ENCODE measurements around the gene KRTAP4-9. TPM values are rescaled to one million over a fixed set of nuclear protein-coding genes. Genes with fewer than 3 reads are reported as not detected.
"Not testable (repeated sequence)": the region's sequence is repeated elsewhere in the genome, so short reads cannot be mapped to it uniquely, and the experiment has no call there.

The KRTAP4-9 gene
- total RNA-seq, 1 experiment from 2014 or later: not detected

DNA sequence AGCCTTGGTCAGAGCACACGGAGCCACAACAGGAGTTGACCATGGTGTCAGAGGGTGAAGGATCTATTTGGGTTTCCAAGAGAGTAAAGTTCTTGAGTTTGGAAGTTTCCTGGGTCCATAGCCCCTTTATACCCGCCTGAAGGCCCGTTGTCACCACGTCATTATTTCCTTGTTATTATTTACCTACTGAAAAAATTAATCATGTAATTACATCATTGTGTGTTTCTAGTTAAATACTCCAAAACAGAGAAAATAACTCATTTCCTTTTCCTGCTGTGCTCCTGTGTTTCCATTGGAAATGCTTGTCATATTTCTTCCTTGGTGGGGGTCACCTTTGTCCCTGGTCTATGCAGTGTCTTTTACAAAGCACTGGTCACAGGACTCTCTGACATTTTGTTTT lies 7.1 kb upstream of the KRTAP4-9 start, which contains the start of gene KRTAP4-8:
Gene KRTAP4-8, minus strand, starts transcription at position 101 of the 400 bp plus-strand sequence. Its CDS starts 58 bp downstream, at position 43.
- no peak for DNase-seq (ENCODE audit: low spot score)

DNA sequence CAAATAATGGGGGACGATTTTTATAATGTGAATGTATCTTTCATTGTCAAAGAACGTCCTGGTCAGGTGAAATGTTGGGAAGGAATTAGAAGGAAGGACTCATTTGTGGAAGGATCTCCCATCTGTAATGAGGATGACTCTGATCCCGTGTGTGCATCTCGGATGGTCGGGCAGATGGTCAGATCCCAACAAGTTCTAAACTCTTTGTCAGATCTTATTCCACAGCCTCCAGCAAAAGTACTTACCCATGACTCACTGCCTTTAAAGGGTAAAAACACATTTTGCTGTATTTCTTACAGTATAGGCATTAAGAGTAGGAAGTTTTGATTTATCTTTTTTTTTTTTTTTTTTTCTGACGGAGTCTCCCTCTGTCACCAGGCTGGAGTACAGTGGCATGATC lies 6.7 kb upstream of the KRTAP4-9 start:
- peak; percentile 46 for DNase-seq (ENCODE audit: low spot score)

DNA sequence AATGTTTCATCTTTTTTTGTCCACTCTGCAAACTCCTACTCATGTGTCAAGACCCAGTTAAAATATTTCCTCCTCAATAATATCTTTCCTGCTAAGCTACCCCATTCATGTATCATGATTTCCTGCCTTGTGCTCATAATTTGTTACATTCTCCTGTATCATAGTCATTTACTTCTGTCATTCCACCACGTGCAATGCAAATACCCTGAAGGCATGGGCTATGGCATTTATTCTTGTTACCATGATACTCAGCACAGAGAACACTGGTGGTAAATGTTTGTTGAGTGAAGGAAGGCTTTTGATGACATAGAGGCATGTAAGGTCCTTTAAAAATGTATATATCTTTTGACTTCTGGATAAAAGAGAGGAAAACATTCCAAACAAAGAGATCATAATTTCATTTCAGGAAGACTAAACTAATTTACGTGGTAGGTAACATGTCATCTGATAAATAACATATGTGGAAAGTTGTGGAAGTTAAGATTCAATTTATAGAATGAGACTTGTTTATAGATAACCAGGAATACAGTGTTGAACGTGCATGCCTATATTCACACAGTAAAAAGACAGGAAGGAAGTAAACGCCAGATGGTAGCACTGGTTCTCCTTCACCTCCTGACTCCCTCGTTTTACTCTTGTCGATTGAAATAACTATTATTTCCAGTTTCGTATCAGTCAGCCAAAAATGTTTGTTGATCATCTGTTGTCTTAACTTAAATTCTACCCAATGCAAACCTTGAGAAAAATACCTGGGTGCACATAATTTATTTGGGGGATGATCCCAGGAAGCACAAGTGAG lies 5.3 kb upstream of the KRTAP4-9 start:
- DNase-seq (ENCODE audit: low spot score): peak; percentile 67

DNA sequence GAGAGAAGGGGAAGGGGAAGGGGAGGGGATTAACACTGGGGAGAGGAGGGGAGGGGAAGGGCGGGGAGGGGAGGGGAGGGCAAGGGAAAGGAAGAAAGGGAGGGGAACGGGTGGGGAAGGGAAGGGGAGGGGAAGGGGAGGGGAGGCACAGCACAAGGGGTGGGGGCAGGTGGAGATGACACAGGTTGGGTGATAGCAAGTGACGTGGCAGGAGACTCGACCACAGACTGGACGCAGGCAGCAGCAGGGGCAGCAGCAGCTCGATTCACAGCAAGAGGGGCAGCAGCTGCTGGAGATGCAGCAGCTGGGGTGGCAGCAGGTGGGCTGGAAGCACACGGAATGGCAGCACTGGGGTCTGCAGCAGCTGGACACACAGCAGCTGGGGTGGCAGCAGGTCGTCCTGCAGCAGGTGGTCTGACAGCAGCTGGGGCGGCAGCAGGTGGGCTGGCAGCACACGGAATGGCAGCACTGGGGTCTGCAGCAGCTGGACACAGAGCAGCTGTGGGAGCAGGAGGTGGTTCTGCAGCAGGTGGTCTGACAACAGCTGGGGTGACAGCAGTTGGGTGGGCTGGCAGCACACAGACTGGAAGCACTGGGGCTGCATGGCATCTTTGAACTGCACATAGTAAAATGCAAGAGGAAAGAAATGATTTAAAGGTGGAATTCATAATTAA lies 3.5 kb upstream of the KRTAP4-9 start, which contains the start of gene KRTAP4-16:
Gene KRTAP4-16, minus strand, starts transcription at position 624 of the 674 bp plus-strand sequence. Its CDS starts 0 bp downstream, at position 624.
- peak; percentile 53 for DNase-seq (ENCODE audit: low spot score)

DNA sequence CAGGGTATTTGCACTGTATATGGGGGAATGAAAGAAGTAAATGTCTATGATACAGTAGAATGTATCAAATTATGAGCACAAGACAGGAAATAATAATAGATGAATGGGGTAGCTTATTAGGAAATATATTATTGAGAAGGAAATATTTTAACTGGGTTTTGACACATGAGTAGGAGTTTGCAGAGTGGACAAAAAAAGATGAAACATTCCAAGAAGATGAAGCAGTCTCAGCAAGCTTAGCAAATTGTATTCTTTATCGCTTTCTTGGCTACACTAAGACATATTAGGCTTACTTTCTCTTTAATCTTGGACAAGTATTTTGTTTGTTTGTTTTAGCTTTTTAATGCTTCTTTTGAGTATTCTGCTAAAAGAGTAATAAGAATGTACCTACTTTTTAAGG lies 1.3 kb upstream of the KRTAP4-9 start:
- peak; percentile 28 for DNase-seq (ENCODE audit: low spot score)

DNA sequence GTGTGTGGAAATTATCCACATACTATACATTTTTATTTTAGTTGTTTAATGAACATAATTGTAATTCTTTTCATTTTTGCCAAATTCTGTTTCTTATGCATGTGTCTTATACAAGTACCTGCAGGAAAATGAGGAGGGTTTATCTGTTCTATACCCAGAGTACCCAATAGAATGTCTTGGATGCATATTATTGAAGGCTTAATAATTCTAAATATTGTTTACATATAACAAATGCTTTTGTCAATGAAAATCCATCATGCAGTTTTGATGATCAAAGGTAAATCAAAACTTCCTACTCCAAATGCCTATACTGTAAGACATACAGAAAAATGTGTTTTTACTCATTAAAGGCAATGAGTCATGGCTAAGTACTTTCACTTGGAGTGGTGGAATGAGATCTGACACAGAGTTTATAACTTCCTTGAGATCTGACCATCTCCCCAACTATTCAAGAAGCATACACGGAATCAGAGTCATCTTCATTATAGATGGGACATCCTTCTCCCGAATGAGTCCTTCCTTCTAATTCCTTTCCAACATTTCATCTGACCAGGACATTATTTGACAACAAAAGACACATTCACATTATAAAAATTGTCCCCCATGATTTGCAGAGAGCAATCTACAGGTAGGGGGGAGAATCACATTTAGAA lies 677 bp upstream of the KRTAP4-9 start:
- peak; percentile 68 for DNase-seq (ENCODE audit: low spot score)

DNA sequence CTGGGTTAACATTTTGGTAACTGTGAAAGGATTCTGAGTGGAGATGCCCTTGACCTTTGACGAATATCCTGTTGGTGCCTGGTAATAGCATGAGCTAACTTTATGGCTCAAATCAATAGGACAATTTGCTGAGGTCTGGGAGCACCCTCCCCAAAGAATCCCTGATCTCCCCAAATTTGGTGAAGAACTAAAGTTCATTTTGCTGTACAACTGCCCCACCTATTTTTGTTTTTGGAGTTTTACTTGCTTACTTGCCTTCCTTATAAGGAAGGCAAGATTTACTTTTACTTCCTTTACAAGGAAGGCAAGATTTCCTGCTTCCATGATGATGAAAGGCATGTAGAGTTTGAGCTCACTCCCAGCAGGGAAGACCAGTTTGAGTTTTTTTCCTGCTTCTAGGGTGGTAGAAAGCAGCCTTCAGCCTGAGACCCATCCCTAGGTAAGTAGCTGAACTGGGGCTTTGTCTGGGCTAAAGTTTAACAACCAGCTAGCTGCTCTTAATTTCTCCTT lies 2.8 kb downstream of the KRTAP4-9 start:
- DNase-seq (ENCODE audit: low spot score): peak; percentile 31

DNA sequence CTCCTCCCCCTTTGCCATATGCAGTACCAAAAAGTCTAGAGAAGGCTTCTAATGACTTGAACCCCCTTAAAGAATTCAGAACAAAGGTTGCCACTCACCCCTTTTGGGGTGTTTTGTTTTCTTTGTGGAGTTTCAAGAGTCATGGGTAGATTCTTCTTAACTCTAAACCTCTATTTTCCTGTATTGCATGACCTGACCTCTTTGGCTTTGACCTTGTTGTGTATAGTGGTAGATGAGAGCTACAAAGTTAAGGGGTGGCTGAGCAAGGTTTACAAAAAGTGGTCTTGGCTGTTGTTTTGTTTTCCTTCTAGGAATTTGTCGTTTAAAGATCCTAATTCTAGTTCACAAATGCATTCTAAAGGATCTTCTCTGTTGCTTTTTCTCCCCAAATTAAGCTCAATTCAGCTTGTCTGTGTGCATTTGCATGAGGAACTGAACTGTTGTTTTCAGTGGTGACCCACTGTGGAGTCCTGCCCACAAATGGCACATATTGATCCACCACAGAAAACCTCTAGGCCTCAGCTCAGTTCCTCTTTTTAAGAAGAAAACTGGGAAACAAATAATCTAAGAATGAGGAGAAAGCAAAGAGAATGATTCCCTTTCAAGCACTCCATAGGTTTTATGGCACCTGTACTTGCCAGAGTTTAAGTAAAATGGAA lies 3.7 kb downstream of the KRTAP4-9 start:
- DNase-seq (ENCODE audit: low spot score): not testable (repeated sequence)

DNA sequence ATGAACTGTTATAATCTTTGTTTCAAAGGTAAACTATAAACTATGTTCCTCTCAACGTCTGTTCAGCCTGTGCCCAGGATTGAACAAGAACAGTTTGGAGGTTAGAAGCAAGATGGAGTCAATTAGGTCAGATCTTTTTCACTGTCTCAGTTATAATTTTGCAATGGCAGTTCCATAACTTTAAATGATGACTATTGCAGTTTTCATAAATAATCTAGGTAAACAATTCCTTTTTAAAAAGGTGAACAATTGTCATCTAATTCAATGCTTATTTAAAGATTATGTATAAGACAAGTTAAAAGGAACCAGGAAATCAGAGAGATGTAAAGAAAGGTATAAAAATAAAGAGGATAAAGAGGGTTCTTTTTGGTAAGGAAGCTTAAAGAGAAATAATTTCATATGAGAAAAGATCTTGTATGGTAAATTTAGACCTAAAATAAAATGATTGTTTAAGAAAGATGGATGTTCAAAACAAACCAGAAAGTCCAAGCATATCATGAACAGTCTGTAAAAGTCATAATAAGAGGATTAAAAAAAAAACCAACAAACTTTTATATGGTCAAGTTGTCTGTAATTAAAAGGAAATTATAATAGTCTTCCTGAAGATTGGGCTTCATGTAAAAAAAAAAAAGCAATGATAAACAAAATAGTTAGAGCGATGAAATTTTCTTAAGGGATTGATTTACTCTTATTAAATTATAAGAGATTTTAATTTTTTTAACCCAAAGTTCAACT lies 6.1 kb downstream of the KRTAP4-9 start:
- DNase-seq (ENCODE audit: low spot score): no peak

DNA sequence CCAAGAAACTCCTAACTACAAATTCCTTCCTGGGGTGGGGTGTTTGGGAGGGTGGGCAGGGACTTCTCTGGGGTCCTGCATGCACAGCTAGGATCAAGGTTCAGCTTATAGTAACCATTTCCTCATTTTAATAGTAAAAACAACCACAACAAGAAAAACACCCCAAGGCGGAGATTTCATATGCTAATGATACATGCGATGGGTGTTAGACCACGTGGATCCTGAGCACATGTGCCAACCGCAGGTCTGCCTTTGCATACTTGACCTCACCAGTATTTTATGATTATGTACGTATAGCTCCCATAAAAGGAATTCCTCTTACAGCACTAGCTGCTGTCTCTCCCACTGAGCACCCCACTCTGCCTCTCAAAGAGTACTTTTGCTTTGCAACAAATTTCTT lies 11.1 kb downstream of the KRTAP4-9 start:
- no peak for DNase-seq (ENCODE audit: low spot score)

DNA sequence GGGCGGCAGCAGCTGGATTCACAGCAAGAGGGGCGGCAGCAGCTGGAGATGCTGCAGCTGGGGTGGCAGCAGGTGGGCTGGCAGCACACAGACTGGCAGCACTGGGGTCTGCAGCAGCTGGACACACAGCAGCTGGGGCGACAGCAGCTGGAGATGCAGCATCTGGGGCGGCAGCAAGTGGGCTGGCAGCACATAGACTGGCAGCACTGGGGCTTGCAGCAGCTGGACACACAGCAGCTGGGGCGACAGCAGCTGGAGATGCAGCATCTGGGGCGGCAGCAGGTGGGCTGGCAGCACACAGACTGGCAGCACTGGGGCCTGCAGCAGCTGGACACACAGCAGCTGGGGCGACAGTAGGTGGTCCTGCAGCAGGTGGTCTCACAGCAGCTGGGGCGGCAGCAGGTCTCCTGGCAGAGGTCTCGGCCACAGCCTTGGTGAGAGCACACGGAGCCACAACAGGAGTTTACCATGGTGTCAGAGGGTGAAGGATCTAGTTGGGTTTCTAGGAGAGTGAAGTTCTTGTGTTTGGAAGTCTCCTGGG lies 12.7 kb downstream of the KRTAP4-9 start, which contains the start of gene KRTAP4-11:
Gene KRTAP4-11, minus strand, starts transcription at position 528 of the 541 bp plus-strand sequence. Its CDS starts 58 bp downstream, at position 470.
- DNase-seq (ENCODE audit: low spot score): not testable (repeated sequence)

DNA sequence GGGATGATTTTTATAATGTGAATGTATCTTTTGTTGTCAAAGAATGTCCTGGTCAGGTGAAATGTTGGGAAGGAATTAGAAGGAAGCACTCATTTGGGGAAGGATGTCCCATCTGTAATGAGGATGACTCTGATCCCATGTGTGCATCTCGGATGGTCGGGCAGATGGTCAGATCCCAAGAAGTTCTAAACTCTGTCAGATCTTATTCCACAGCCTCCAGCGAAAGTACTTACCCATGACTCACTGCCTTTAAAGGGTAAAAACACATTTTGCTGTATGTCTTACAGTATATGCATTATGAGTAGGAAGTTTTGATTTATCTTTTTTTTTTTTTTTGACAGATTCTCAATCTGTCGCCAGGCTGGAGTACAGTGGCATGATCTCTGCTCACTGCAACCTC lies 13.5 kb downstream of the KRTAP4-9 start:
- DNase-seq (ENCODE audit: low spot score): no peak

DNA sequence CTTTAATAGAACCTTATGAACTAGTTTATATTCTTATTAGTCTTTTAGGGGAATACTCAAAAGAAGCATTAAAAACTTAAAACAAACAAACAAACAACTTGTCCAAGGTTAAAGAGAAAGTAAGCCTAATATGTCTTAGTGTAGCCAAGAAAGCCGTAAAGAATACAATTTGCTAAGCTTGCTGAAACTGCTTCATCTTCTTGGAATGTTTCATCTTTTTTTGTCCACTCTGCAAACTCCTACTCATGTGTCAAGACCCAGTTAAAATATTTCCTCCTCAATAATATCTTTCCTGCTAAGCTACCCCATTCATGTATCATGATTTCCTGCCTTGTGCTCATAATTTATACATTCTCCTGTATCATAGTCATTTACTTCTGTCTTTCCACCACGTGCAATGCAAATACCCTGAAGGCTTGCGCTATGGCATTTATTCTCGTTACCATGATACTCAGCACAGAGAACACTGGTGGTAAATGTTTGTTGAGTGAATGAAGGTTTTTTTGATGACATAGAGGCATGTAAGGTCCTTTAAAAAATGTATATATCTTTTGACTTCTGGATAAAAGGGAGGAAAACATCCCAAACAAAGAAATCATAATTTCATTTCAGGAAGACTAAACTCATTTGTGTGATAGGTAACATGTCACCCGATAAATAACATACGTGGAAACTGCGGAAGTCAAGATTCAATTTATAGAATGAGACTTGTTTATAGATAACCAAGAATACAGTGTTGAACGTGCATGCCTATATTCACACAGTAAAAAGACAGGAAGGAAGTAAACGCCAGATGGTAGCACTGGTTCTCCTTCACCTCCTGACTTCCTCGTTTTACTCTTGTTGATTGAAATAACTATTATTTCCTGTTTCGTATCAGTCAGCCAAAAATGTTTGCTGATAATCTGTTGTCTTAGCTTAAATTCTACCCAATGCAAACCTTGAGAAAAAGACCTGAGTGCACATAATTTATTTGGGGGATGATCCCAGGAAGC lies 14.8 kb downstream of the KRTAP4-9 start:
- not testable (repeated sequence) for DNase-seq (ENCODE audit: low spot score)

DNA sequence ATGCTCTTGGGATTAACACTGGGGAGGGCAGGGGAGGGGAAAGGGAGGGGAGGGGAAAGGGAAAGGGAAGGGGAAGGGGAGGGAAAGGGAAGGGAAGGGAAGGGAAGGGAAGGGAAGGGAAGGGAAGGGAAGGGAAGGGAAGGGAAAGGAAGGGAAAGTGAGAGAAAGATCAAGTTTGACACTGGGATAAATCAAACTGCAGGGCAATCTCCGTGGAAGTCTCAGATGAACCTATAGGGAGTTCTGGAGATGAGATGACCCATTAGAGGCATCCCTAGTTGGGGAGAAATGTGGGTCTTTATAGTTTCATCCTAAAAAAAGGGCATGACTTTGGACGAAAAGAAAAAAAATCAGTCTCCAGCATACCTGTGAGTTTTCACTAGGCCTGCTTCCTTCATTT lies 16.6 kb downstream of the KRTAP4-9 start:
- no peak for DNase-seq (ENCODE audit: low spot score)

DNA sequence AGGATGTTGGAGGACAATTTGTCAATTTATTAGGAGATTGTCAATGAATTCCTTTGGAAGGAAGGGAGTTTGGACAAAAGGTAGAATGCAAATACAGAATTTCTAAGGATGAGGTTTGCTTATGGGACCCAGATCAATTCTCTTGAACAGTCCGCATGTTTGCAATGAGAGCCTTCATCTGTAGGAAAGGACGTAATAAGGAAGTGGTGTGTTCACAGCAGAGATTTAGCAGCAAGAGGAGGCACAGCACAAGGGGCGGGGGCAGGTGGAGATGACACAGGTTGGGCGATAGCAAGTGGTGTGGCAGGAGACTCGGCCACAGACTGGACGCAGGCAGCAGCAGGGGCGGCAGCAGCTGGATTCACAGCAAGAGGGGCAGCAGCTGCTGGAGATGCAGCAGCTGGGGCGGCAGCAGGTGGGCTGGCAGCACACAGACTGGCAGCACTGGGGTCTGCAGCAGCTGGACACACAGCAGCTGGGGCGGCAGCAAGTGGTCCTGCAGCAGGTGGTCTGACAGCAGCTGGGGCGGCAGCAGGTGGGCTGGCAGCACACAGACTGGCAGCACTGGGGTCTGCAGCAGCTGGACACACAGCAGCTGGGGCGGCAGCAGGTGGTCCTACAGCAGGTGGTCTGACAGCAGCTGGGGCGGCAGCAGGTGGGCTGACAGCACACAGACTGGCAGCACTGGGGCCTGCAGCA lies 18.3 kb downstream of the KRTAP4-9 start:
- not testable (repeated sequence) for DNase-seq (ENCODE audit: low spot score)

DNA sequence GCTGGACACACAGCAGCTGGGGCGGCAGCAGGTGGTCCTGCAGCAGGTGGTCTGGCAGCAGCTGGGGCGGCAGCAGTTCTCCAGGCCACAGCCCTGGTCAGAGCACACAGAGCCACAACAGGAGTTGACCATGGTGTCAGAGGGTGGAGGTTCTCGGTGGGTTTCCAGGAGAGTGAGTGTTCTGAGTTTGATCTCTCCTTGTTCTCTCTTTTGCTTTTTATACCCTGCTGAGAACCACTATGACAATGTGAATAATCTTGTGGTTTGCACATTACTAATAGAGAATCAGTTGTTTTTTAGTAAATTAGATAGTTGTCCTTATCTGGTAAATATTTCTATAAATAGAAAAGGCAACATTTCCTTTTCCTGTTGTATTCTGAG lies 18.8 kb downstream of the KRTAP4-9 start, which contains the start of gene KRTAP4-12:
Gene KRTAP4-12, minus strand, starts transcription at position 192 of the 381 bp plus-strand sequence. Its CDS starts 60 bp downstream, at position 132.
- DNase-seq (ENCODE audit: low spot score): peak; percentile 31

DNA sequence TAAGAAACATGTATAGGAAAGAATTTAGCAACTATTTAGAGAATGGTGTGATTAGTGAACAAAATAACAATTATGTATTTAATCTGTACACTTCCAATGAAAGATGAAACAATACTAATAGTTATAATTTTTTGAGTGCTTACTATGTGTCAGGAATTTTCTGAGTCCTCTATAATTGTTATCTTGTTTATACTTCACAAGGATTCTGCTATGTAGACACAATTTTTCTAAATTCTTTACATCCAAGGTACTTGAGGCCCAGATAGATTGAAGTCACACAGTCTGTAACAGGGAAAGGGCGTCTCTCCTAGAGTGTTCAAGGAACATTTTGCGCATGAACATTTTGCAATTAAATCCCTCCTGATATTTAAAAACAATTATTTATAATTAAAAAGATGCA lies 19.9 kb downstream of the KRTAP4-9 start:
- DNase-seq (ENCODE audit: low spot score): no peak

DNA sequence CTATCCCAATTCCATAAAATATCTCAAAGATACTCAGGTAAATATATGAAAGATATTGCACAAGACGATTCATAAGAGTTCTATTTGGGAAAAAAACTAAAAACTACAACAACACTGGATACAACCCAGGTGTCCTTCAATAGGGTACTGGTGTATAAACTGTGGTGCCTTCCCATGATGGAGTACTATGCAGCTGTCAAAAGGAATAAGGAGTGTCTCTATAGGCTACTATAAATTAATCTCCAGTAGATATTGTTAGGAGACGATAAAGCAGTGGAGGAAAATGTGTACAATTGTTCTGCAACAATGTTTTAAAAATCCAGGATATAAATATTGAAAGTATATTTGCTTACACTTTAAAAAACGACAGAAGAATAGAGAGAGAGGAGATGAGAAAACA lies 21.2 kb downstream of the KRTAP4-9 start:
- DNase-seq (ENCODE audit: low spot score): no peak
